CD4-positive, alpha-beta T cell treated with Interleukin-4 for 1 hour (primary cell): Measurements from ENCODE around the gene KLF15.

ENCODE experiments used
- DNase-seq, 2 donors: peaks; one replicate each; pipeline ENCODE4 v3.0.0-alpha.2; 2020 to 2022

Gene KLF15

GRCh38 chr3:126304291-126304690, 52.9 kb downstream of the KLF15 start:
- DNase-seq, result no peak

- no peak for DNase-seq
Observed at GRCh38 chr3:126303272-126303671, 53.9 kb downstream of the KLF15 start.

GRCh38 chr3:126300761-126301481, 56.3 kb downstream of the KLF15 start:
- no peak for DNase-seq

GRCh38 chr3:126300001-126300760, 57.0 kb downstream of the KLF15 start:
- DNase-seq, result no peak

- no peak for DNase-seq
Observed at GRCh38 chr3:126295407-126295939, 61.7 kb downstream of the KLF15 start.

GRCh38 chr3:126294211-126294808, 62.9 kb downstream of the KLF15 start:
- DNase-seq, result no peak

GRCh38 chr3:126293370-126294082, 63.7 kb downstream of the KLF15 start:
- DNase-seq, result no peak
